Neural progenitor cell (in vitro differentiated cells): ENCODE results near the gene PDLIM1. TPM values are rescaled to one million over a fixed set of nuclear protein-coding genes. Genes with fewer than 3 reads are reported as not detected.

Source experiments
- DNase-seq: peaks from one replicate; pipeline ENCODE4 v3.0.0-alpha.2; 2016; ENCODE audit warnings: low spot score
- H2AFZ ChIP-seq: fragments of 200-600 bp; sonication (generic); replicated peaks from 2 replicates; pipeline ENCODE4 v1.6.1; 2016; ENCODE audit warnings: antibody characterized with exemption
- H3F3A ChIP-seq: fragments of 200-600 bp; sonication (generic); 2 replicates; pipeline ENCODE4 v1.6.1; 2016; ENCODE audit warnings: antibody characterized with exemption, low read depth
- H3K27ac ChIP-seq: fragments of 200-600 bp; sonication (generic); 2 replicates; pipeline ENCODE4 v1.5.1; 2016; ENCODE audit warnings: mild to moderate bottlenecking
- H3K27me3 ChIP-seq: fragments of 200-600 bp; sonication (generic); 2 replicates; pipeline ENCODE4 v1.6.1; 2016; ENCODE audit warnings: mild to moderate bottlenecking, moderate library complexity
- H3K36me3 ChIP-seq: fragments of 200-600 bp; sonication (generic); 2 replicates; pipeline ENCODE4 v1.5.1; 2016
- H3K4me1 ChIP-seq: fragments of 200-600 bp; sonication (generic); 2 replicates; pipeline ENCODE4 v1.6.1; 2016; ENCODE audit warnings: mixed run types
- H3K4me2 ChIP-seq: fragments of 200-600 bp; sonication (generic); 2 replicates; pipeline ENCODE4 v1.6.1; 2016
- H3K4me3 ChIP-seq: fragments of 200-600 bp; sonication (generic); 2 replicates; pipeline ENCODE4 v1.5.1; 2016
- H3K79me2 ChIP-seq: fragments of 200-600 bp; sonication (generic); 2 replicates; pipeline ENCODE4 v1.6.1; 2016; ENCODE audit warnings: low read depth
- H3K9ac ChIP-seq: fragments of 200-600 bp; sonication (generic); 2 replicates; pipeline ENCODE4 v1.6.1; 2016
- H3K9me3 ChIP-seq: fragments of 200-600 bp; sonication (generic); 2 replicates; pipeline ENCODE4 v1.5.1; 2016; ENCODE audit warnings: low read depth
- H4K20me1 ChIP-seq: fragments of 200-600 bp; sonication (generic); 2 replicates; pipeline ENCODE4 v1.6.1; 2016; ENCODE audit warnings: low read depth
- H3K27ac Mint-ChIP-seq: 3 replicates; pipeline ENCODE4 v1.8.0; 2021; ENCODE audit warnings: mixed read lengths
- H3K27me3 Mint-ChIP-seq: 2 replicates; pipeline ENCODE4 v1.8.0; 2022; ENCODE audit warnings: low read depth, mild to moderate bottlenecking, inconsistent platforms, moderate library complexity, mixed read lengths; ENCODE audit not compliant: insufficient read depth
- H3K36me3 Mint-ChIP-seq: 3 replicates; pipeline ENCODE4 v1.8.0; 2021; ENCODE audit warnings: mixed read lengths
- H3K4me1 Mint-ChIP-seq: 3 replicates; pipeline ENCODE4 v1.8.0; 2021; ENCODE audit warnings: mixed read lengths
- H3K4me3 Mint-ChIP-seq: 3 replicates; pipeline ENCODE4 v1.8.0; 2021; ENCODE audit warnings: mild to moderate bottlenecking, moderate library complexity, mixed read lengths
- H3K9me3 Mint-ChIP-seq: 3 replicates; pipeline ENCODE4 v1.8.0; 2020; ENCODE audit warnings: mixed read lengths
- CTCF ChIP-seq: fragments of 200-600 bp; sonication (generic); IDR thresholded peaks from 2 replicates; pipeline ENCODE4 v1.5.1; 2017; ENCODE audit warnings: antibody characterized with exemption, mild to moderate bottlenecking
- EZH2 ChIP-seq: fragments of 200-600 bp; sonication (generic); IDR thresholded peaks from 2 replicates; pipeline ENCODE4 v1.6.1; 2017; ENCODE audit warnings: antibody characterized with exemption, mild to moderate bottlenecking, moderate library complexity
- EZH2phosphoT487 ChIP-seq: fragments of 200-600 bp; sonication (generic); IDR thresholded peaks from 2 replicates; pipeline ENCODE4 v1.6.1; 2017; ENCODE audit warnings: antibody characterized with exemption
- total RNA-seq: library from RNA; depleted of rRNA; stranded (reverse); fragments of >200 nt; gene quantifications from 2 replicates; pipeline ENCODE4 v1.2.3, GENCODE V29; 2015; ENCODE audit warnings: low replicate concordance

The PDLIM1 gene
- total RNA-seq, 1 donor from 2014 or later: 4.6 TPM

GRCh38 chr10:95330966-95331453, 40.2 kb upstream of the PDLIM1 start:
- Histone ChIP-seq H3K27me3 (no peaks in the 10 kb centered on the region), H3K9ac (no peak overlapping the region), H4K20me1 (no peaks in the 10 kb centered on the region), H3K79me2 (no peaks in the 10 kb centered on the region), H3K36me3 (no peaks in the 10 kb centered on the region), H3K27ac (no peak overlapping the region), H3K4me1 (peaks cover 6% of the 10 kb centered on the region), H2AFZ (no peak overlapping the region), H3F3A (no peaks in the 10 kb centered on the region), H3K9me3 (no peaks in the 10 kb centered on the region), H3K4me3 (no peak overlapping the region), H3K4me2 (no peak overlapping the region)
- Mint-ChIP-seq H3K27ac (no peak overlapping the region), H3K36me3 (no peaks in the 10 kb centered on the region), H3K4me1 (peaks cover 12% of the 10 kb centered on the region), H3K27me3 (no peaks in the 10 kb centered on the region), H3K9me3 (no peaks in the 10 kb centered on the region), H3K4me3 (no peak overlapping the region)
- TF ChIP-seq CTCF (no peak), EZH2phosphoT487 (no peak)
- DNase-seq: no peak

GRCh38 chr10:95329296-95329695, 38.5 kb upstream of the PDLIM1 start:
- H3K27ac Mint-ChIP-seq: no peak overlapping the region
- Histone ChIP-seq H3K27me3 (no peaks in the 10 kb centered on the region), H3K9me3 (no peaks in the 10 kb centered on the region), H2AFZ (no peak overlapping the region), H3K4me1 (peaks cover 6% of the 10 kb centered on the region), H3K79me2 (no peaks in the 10 kb centered on the region), H3K4me3 (no peak overlapping the region), H4K20me1 (no peaks in the 10 kb centered on the region), H3K4me2 (no peak overlapping the region), H3F3A (no peaks in the 10 kb centered on the region), H3K27ac (no peak overlapping the region), H3K9ac (no peak overlapping the region), H3K36me3 (no peaks in the 10 kb centered on the region)
- H3K9me3 Mint-ChIP-seq: no peaks in the 10 kb centered on the region
- no peak for DNase-seq
- TF ChIP-seq CTCF (no peak), EZH2 (no peak), EZH2phosphoT487 (no peak)
- H3K36me3 Mint-ChIP-seq: no peaks in the 10 kb centered on the region
- H3K4me1 Mint-ChIP-seq: peaks cover 12% of the 10 kb centered on the region
- no peaks in the 10 kb centered on the region for H3K27me3 Mint-ChIP-seq
- no peak overlapping the region for H3K4me3 Mint-ChIP-seq

GRCh38 chr10:95328013-95328412, 37.2 kb upstream of the PDLIM1 start:
- no peak overlapping the region for H2AFZ ChIP-seq
- H3F3A ChIP-seq: no peaks in the 10 kb centered on the region
- H3K9ac ChIP-seq: no peak overlapping the region
- H3K4me3 ChIP-seq: no peak overlapping the region
- TF ChIP-seq EZH2phosphoT487: no peak
- no peak for TF ChIP-seq EZH2
- TF ChIP-seq CTCF: no peak
- Mint-ChIP-seq H3K36me3 (no peaks in the 10 kb centered on the region), H3K27me3 (no peaks in the 10 kb centered on the region), H3K27ac (no peak overlapping the region), H3K4me1 (peaks cover 12% of the 10 kb centered on the region), H3K9me3 (no peaks in the 10 kb centered on the region), H3K4me3 (no peak overlapping the region)
- H3K4me2 ChIP-seq: no peak overlapping the region
- no peaks in the 10 kb centered on the region for H3K27me3 ChIP-seq
- no peaks in the 10 kb centered on the region for H3K79me2 ChIP-seq
- no peaks in the 10 kb centered on the region for H3K36me3 ChIP-seq
- no peak overlapping the region for H3K27ac ChIP-seq
- DNase-seq: no peak
- H4K20me1 ChIP-seq: no peaks in the 10 kb centered on the region
- peaks cover 6% of the 10 kb centered on the region for H3K4me1 ChIP-seq
- H3K9me3 ChIP-seq: no peaks in the 10 kb centered on the region
